ENCODE results near the gene JHY. TPM values are rescaled to one million over a fixed set of nuclear protein-coding genes. Genes with fewer than 3 reads are reported as not detected.

Gene JHY
- total and polyA plus RNA-seq, 2 donors (not counting 1 experiment from before 2014, with no cell fraction given) = 1.6 to 3.5 TPM

DNA sequence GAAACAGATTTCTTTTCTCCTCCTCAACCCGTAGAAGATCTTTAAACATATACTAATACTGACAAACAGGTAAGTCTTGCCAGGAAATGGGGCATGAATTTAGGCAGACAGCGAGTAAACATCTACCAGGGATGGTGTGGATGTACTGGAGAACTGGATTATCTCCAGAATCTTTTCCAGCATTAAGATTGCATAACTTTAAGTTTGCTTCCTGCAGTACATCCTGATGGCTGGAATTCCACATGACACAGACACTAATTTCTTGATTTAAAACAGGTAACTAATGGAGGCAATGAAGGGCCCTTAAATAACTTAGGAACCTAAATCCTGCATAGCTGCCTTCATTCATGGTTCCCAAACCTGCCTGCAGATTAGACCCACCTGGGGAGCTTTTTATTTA, 40.7 kb downstream of the JHY start:
- Histone ChIP-seq H3K79me2 (ENCODE audit: control insufficient read depth, insufficient read depth, low read length) (no peaks in the 10 kb centered on the region), H3K36me3 (ENCODE audit: control insufficient read depth, insufficient read depth, low read length) (no peaks in the 10 kb centered on the region), H2AFZ (ENCODE audit: low read length) (no peak overlapping the region), H3K27me3 (ENCODE audit: control insufficient read depth, insufficient read depth, low read length) (no peaks in the 10 kb centered on the region), H3K4me3 (replicated peaks in 1 of 4; ENCODE audit: control extremely low read depth in 1 of 4, insufficient read depth in 1 of 4, low read depth in 3 of 4, low read length in 4 of 4) (no peak overlapping the region), H3K27ac (ENCODE audit: insufficient read depth, low read length) (no peak overlapping the region), H3K9ac (ENCODE audit: insufficient read depth, low read length) (no peak overlapping the region), H3K4me2 (ENCODE audit: extremely low read depth, insufficient read depth, low read length) (no peak overlapping the region), H4K20me1 (ENCODE audit: control insufficient read depth, extremely low read depth, insufficient read depth, low read length) (no peaks in the 10 kb centered on the region), H3K9me3 (ENCODE audit: control insufficient read depth, insufficient read depth, low read depth, low read length) (no peaks in the 10 kb centered on the region), H3K4me1 (ENCODE audit: control insufficient read depth, extremely low read depth, insufficient read depth, low read length) (no peaks in the 10 kb centered on the region)
- no peak for TF ChIP-seq EZH2 (IDR thresholded peaks at IDR 0.05; ENCODE audit: low read length, missing control alignments)
- TF ChIP-seq, protein P1, sequence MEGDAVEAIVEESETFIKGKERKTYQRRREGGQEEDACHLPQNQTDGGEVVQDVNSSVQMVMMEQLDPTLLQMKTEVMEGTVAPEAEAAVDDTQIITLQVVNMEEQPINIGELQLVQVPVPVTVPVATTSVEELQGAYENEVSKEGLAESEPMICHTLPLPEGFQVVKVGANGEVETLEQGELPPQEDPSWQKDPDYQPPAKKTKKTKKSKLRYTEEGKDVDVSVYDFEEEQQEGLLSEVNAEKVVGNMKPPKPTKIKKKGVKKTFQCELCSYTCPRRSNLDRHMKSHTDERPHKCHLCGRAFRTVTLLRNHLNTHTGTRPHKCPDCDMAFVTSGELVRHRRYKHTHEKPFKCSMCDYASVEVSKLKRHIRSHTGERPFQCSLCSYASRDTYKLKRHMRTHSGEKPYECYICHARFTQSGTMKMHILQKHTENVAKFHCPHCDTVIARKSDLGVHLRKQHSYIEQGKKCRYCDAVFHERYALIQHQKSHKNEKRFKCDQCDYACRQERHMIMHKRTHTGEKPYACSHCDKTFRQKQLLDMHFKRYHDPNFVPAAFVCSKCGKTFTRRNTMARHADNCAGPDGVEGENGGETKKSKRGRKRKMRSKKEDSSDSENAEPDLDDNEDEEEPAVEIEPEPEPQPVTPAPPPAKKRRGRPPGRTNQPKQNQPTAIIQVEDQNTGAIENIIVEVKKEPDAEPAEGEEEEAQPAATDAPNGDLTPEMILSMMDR (conservative IDR thresholded peaks at IDR 0.05 in 1 of 2, IDR thresholded peaks at IDR 0.05 in 1 of 2; ENCODE audit: low read depth in 1 of 2, low read length in 2 of 2) = no peak
- no peak for DNase-seq (ENCODE audit: low read depth in 2 of 2)

DNA sequence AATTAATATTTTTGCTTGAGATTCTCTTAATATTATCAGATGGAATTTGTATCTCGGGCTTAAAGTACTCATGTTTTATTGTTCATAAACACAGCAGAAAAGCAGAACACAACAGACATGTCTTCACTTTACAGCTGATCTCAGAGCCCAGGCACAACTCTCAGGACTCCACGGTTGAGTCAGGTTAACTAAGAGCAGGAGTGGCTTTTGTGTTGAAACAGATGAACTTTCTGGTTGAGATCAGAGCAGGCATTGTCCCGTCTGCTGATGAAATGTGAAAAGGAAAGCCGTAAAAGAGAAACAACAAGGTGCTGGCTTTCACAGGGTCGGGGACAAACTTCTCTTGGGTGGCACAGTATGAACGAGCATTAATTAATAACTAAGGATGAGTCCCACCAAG, 49.0 kb downstream of the JHY start:
- no peak overlapping the region for H3K4me2 ChIP-seq (ENCODE audit: extremely low read depth, insufficient read depth, low read length)
- H3K4me1 ChIP-seq (ENCODE audit: control insufficient read depth, extremely low read depth, insufficient read depth, low read length) = no peaks in the 10 kb centered on the region
- no peaks in the 10 kb centered on the region for H3K27me3 ChIP-seq (ENCODE audit: control insufficient read depth, insufficient read depth, low read length)
- no peak overlapping the region for H3K9ac ChIP-seq (ENCODE audit: insufficient read depth, low read length)
- TF ChIP-seq, protein P1 (conservative IDR thresholded peaks at IDR 0.05 in 1 of 2, IDR thresholded peaks at IDR 0.05 in 1 of 2; ENCODE audit: low read depth in 1 of 2, low read length in 2 of 2) = no peak
- no peak for TF ChIP-seq EZH2 (IDR thresholded peaks at IDR 0.05; ENCODE audit: low read length, missing control alignments)
- no peaks in the 10 kb centered on the region for H3K79me2 ChIP-seq (ENCODE audit: control insufficient read depth, insufficient read depth, low read length)
- no peak overlapping the region for H3K4me3 ChIP-seq (replicated peaks in 1 of 4; ENCODE audit: control extremely low read depth in 1 of 4, insufficient read depth in 1 of 4, low read depth in 3 of 4, low read length in 4 of 4)
- DNase-seq (ENCODE audit: low read depth in 2 of 2) = no peak
- H4K20me1 ChIP-seq (ENCODE audit: control insufficient read depth, extremely low read depth, insufficient read depth, low read length) = no peaks in the 10 kb centered on the region
- no peaks in the 10 kb centered on the region for H3K9me3 ChIP-seq (ENCODE audit: control insufficient read depth, insufficient read depth, low read depth, low read length)
- no peak overlapping the region for H2AFZ ChIP-seq (ENCODE audit: low read length)
- H3K36me3 ChIP-seq (ENCODE audit: control insufficient read depth, insufficient read depth, low read length) = no peaks in the 10 kb centered on the region
- no peak overlapping the region for H3K27ac ChIP-seq (ENCODE audit: insufficient read depth, low read length)

DNA sequence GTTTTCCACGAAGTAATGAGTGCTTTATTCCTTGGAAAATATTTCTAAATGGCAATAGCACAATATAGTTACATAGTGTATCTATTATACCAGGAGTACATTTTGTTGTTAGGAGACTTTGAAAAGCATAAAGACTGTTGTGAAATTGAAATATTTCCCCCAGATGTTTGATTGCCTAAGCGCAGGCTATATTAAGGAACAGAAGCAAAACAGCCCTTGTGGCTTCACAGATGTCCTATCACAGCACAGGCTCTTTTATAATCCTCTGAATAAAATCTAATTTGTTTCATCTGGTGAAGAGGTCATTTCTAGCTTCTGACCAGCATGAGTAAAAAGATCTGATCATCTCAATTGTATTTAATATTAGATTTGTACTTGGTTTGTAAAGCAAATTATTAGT, 50.9 kb downstream of the JHY start:
- H3K9ac ChIP-seq (ENCODE audit: insufficient read depth, low read length) = no peak overlapping the region
- H3K9me3 ChIP-seq (ENCODE audit: control insufficient read depth, insufficient read depth, low read depth, low read length) = no peaks in the 10 kb centered on the region
- H3K27ac ChIP-seq (ENCODE audit: insufficient read depth, low read length) = no peak overlapping the region
- H3K4me1 ChIP-seq (ENCODE audit: control insufficient read depth, extremely low read depth, insufficient read depth, low read length) = no peaks in the 10 kb centered on the region
- TF ChIP-seq, protein P1 (conservative IDR thresholded peaks at IDR 0.05 in 1 of 2, IDR thresholded peaks at IDR 0.05 in 1 of 2; ENCODE audit: low read depth in 1 of 2, low read length in 2 of 2) = no peak
- TF ChIP-seq EZH2 (IDR thresholded peaks at IDR 0.05; ENCODE audit: low read length, missing control alignments) = no peak
- no peaks in the 10 kb centered on the region for H3K27me3 ChIP-seq (ENCODE audit: control insufficient read depth, insufficient read depth, low read length)
- DNase-seq (ENCODE audit: low read depth in 2 of 2) = no peak
- H3K79me2 ChIP-seq (ENCODE audit: control insufficient read depth, insufficient read depth, low read length) = no peaks in the 10 kb centered on the region
- H3K36me3 ChIP-seq (ENCODE audit: control insufficient read depth, insufficient read depth, low read length) = no peaks in the 10 kb centered on the region
- no peak overlapping the region for H3K4me2 ChIP-seq (ENCODE audit: extremely low read depth, insufficient read depth, low read length)
- H2AFZ ChIP-seq (ENCODE audit: low read length) = no peak overlapping the region
- no peak overlapping the region for H3K4me3 ChIP-seq (replicated peaks in 1 of 4; ENCODE audit: control extremely low read depth in 1 of 4, insufficient read depth in 1 of 4, low read depth in 3 of 4, low read length in 4 of 4)
- H4K20me1 ChIP-seq (ENCODE audit: control insufficient read depth, extremely low read depth, insufficient read depth, low read length) = no peaks in the 10 kb centered on the region

Data from fibroblast of lung (primary cell).